Fibroblast of lung (primary cell): ENCODE measurements around the gene ECHDC3.

Experiments used
- EZH2 ChIP-seq: IDR thresholded peaks from 2 replicates; pipeline ENCODE4 v1.5.1; 2012; ENCODE audit warnings: low read length, control low read depth, mild to moderate bottlenecking; ENCODE audit errors: missing control alignments
- TF ChIP-seq, protein P1 (sequence below), 2 donors: IDR thresholded peaks in 1 of 2; conservative IDR thresholded peaks in 1 of 2; 1 replicate in 1 of 2; 2 replicates in 1 of 2; pipeline ENCODE4 v1.5.1; 2011 to 2012; ENCODE audit warnings: low read length in 2 of 2, control low read depth in 1 of 2, inconsistent platforms in 1 of 2, low read depth in 1 of 2, mild to moderate bottlenecking in 1 of 2

DNA sequence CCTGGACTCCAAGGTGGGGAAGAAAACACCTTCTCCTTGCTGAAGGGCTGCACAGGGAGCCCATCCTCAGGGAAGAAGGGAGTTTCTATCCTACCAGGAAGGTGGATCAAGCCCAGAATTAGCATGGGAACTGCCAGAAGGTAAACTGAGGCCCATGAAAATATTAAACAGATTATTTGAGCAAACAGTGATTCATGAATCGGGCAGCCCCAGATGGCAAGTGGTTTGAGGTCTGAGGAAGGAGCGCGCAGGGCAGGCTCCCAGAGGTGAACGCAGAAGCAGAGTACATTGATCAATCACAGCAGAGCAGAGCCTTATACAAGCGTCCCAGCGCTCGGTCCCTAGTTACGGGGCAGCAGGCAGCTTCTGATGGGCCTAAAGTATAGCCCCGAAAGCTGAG is 45.2 kb downstream of the ECHDC3 start:
- TF ChIP-seq, protein P1, sequence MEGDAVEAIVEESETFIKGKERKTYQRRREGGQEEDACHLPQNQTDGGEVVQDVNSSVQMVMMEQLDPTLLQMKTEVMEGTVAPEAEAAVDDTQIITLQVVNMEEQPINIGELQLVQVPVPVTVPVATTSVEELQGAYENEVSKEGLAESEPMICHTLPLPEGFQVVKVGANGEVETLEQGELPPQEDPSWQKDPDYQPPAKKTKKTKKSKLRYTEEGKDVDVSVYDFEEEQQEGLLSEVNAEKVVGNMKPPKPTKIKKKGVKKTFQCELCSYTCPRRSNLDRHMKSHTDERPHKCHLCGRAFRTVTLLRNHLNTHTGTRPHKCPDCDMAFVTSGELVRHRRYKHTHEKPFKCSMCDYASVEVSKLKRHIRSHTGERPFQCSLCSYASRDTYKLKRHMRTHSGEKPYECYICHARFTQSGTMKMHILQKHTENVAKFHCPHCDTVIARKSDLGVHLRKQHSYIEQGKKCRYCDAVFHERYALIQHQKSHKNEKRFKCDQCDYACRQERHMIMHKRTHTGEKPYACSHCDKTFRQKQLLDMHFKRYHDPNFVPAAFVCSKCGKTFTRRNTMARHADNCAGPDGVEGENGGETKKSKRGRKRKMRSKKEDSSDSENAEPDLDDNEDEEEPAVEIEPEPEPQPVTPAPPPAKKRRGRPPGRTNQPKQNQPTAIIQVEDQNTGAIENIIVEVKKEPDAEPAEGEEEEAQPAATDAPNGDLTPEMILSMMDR (conservative IDR thresholded peaks at IDR 0.05 in 1 of 2, IDR thresholded peaks at IDR 0.05 in 1 of 2; ENCODE audit: low read depth in 1 of 2, low read length in 2 of 2), result no peak
- no peak for TF ChIP-seq EZH2
